Neural cell (in vitro differentiated cells): ENCODE results near the gene PHLDB1. TPM values are rescaled to one million over a fixed set of nuclear protein-coding genes. Genes with fewer than 3 reads are reported as not detected.
"Not testable (repeated sequence)": the region's sequence is repeated elsewhere in the genome, so short reads cannot be mapped to it uniquely, and the experiment has no call there.

Source experiments
- H2AFZ ChIP-seq: fragments of 200-600, 300-800 bp; sonication (generic), shearing (Covaris generic); 2 replicates; pipeline ENCODE4 v1.6.0; 2014; ENCODE audit warnings: low read depth, mild to moderate bottlenecking, antibody characterized with exemption, low read length, moderate library complexity
- H3F3A ChIP-seq: fragments of 200-600 bp; shearing (Covaris generic); 2 replicates; pipeline ENCODE4 v1.6.1; 2016; ENCODE audit warnings: mild to moderate bottlenecking, moderate library complexity, mixed read lengths, antibody characterized with exemption, low read length; ENCODE audit not compliant: insufficient read depth, poor library complexity, severe bottlenecking
- H3K27ac ChIP-seq: fragments of 200-600, 300-800 bp; sonication (generic), shearing (Covaris generic); 2 replicates; pipeline ENCODE4 v1.5.1; 2014; ENCODE audit warnings: mild to moderate bottlenecking, low read length, moderate library complexity
- H3K27me3 ChIP-seq: fragments of 300-800, 200-600 bp; sonication (generic), shearing (Covaris generic); 2 replicates; pipeline ENCODE4 v1.6.0; 2014; ENCODE audit warnings: mild to moderate bottlenecking, low read depth, low read length, moderate library complexity; ENCODE audit not compliant: insufficient read depth
- H3K36me3 ChIP-seq: fragments of 300-800, 200-600 bp; sonication (generic), shearing (Covaris generic); 2 replicates; pipeline ENCODE4 v1.5.1; 2014; ENCODE audit warnings: mild to moderate bottlenecking, antibody characterized with exemption, low read length, moderate library complexity; ENCODE audit not compliant: insufficient read depth
- H3K4me2 ChIP-seq: fragments of 300-800, 200-600 bp; sonication (generic), shearing (Covaris generic); 2 replicates; pipeline ENCODE4 v1.6.0; 2014; ENCODE audit warnings: mild to moderate bottlenecking, low read length
- H3K4me3 ChIP-seq: fragments of 300-800, 200-600 bp; sonication (generic), shearing (Covaris generic); 2 replicates; pipeline ENCODE4 v1.5.1; 2014; ENCODE audit warnings: mild to moderate bottlenecking, low read length, moderate library complexity
- H3K79me2 ChIP-seq: fragments of 200-600 bp; shearing (Covaris generic); replicated peaks from 2 replicates; pipeline ENCODE4 v1.6.0; 2014; ENCODE audit warnings: mild to moderate bottlenecking, low read length, moderate library complexity; ENCODE audit not compliant: insufficient read depth
- H3K9ac ChIP-seq: fragments of 300-800, 200-600 bp; sonication (generic), shearing (Covaris generic); 2 replicates; pipeline ENCODE4 v1.6.1; 2016; ENCODE audit warnings: mild to moderate bottlenecking, low read length, mixed read lengths
- H3K9me2 ChIP-seq: fragments of 200-600 bp; shearing (Covaris generic); 2 replicates; pipeline ENCODE4 v1.6.1; 2016; ENCODE audit warnings: mild to moderate bottlenecking, low read length, mixed read lengths; ENCODE audit not compliant: insufficient read depth
- H3K9me3 ChIP-seq: fragments of 200-600, 300-800 bp; sonication (generic), shearing (Covaris generic); 2 replicates; pipeline ENCODE4 v1.6.1; 2016; ENCODE audit warnings: mild to moderate bottlenecking, mixed run types, low read length, moderate library complexity, mixed read lengths
- H4K20me1 ChIP-seq: fragments of 200-600 bp; shearing (Covaris generic); 2 replicates; pipeline ENCODE4 v1.6.1; 2016; ENCODE audit warnings: mild to moderate bottlenecking, mixed run types; ENCODE audit not compliant: insufficient read depth
- EP300 ChIP-seq: fragments of 450-650 bp; conservative IDR thresholded peaks from 2 replicates; pipeline ENCODE4 v1.6.1; 2014; ENCODE audit warnings: antibody characterized with exemption, mild to moderate bottlenecking, moderate library complexity; ENCODE audit not compliant: poor library complexity, severe bottlenecking
- EZH2 ChIP-seq: fragments of 200-600, 300-800 bp; shearing (Covaris generic), sonication (generic); IDR thresholded peaks from 2 replicates; pipeline ENCODE4 v1.6.1; 2014; ENCODE audit warnings: antibody characterized with exemption, low read length, borderline replicate concordance, mild to moderate bottlenecking; ENCODE audit not compliant: insufficient read depth, poor library complexity, severe bottlenecking
- POLR2AphosphoS5 ChIP-seq: IDR thresholded peaks from 2 replicates; pipeline ENCODE4 v1.6.1; 2012
- RAD21 ChIP-seq: fragments of 450-650 bp; conservative IDR thresholded peaks from 2 replicates; pipeline ENCODE4 v1.6.1; 2014; ENCODE audit warnings: antibody characterized with exemption, mild to moderate bottlenecking, moderate library complexity
- REST ChIP-seq: IDR thresholded peaks from 2 replicates; pipeline ENCODE4 v1.6.1; 2012; ENCODE audit warnings: borderline replicate concordance
- SMC3 ChIP-seq: fragments of 450-650 bp; conservative IDR thresholded peaks from 2 replicates; pipeline ENCODE4 v1.6.1; 2014; ENCODE audit warnings: antibody characterized with exemption, mild to moderate bottlenecking, moderate library complexity; ENCODE audit not compliant: poor library complexity
- TAF1 ChIP-seq: IDR thresholded peaks from 2 replicates; pipeline ENCODE4 v1.6.1; 2012; ENCODE audit warnings: low read depth
- polyA plus RNA-seq: library from polyadenylated mRNA; depleted of rRNA; stranded (reverse); fragments of >200 nt; gene quantifications from 2 replicates; pipeline ENCODE4 v1.2.3, GENCODE V29; 2014

Gene PHLDB1
- polyA plus RNA-seq, 1 donor from 2014 or later, result 114 TPM

GRCh38 chr11:118610225-118610772 lies 2.9 kb downstream of the PHLDB1 start:
- TF ChIP-seq REST (no peak), EP300 (no peak), EZH2 (no peak), POLR2AphosphoS5 (no peak), RAD21 (no peak), TAF1 (no peak)
- Histone ChIP-seq H3K79me2 (no peaks in the 10 kb centered on the region), H3K9me2 (no peaks in the 10 kb centered on the region), H3K4me3 (no peak overlapping the region), H3K9me3 (no peaks in the 10 kb centered on the region), H3K27ac (no peak overlapping the region), H3K9ac (no peak overlapping the region), H4K20me1 (no peaks in the 10 kb centered on the region), H3K27me3 (peaks cover 48% of the 10 kb centered on the region), H2AFZ (no peak overlapping the region), H3F3A (no peaks in the 10 kb centered on the region), H3K4me2 (no peak overlapping the region), H3K36me3 (no peaks in the 10 kb centered on the region)

GRCh38 chr11:118610773-118611432 lies 3.5 kb downstream of the PHLDB1 start:
- Histone ChIP-seq H3K79me2 (no peaks in the 10 kb centered on the region), H3F3A (no peaks in the 10 kb centered on the region), H3K4me2 (no peak overlapping the region), H3K9me2 (no peaks in the 10 kb centered on the region), H2AFZ (no peak overlapping the region), H4K20me1 (no peaks in the 10 kb centered on the region), H3K27ac (no peak overlapping the region), H3K36me3 (no peaks in the 10 kb centered on the region), H3K9me3 (no peaks in the 10 kb centered on the region), H3K27me3 (peaks cover 48% of the 10 kb centered on the region), H3K4me3 (no peak overlapping the region), H3K9ac (no peak overlapping the region)
- no peak for TF ChIP-seq EP300
- TF ChIP-seq REST, result no peak
- no peak for TF ChIP-seq SMC3
- no peak for TF ChIP-seq POLR2AphosphoS5
- no peak for TF ChIP-seq TAF1

- not testable (repeated sequence) for H3K79me2 ChIP-seq, H3K9me3 ChIP-seq, H3K4me3 ChIP-seq, H3K36me3 ChIP-seq, H3K27ac ChIP-seq, H3K9ac ChIP-seq, H3K9me2 ChIP-seq, H2AFZ ChIP-seq, H4K20me1 ChIP-seq, H3K4me2 ChIP-seq, H3F3A ChIP-seq
- H3K27me3 ChIP-seq, result peaks cover 48% of the 10 kb centered on the region
Observed at GRCh38 chr11:118611433-118611795, 4.0 kb downstream of the PHLDB1 start.
